Hypothalamus (tissue), 51 donors: ENCODE data around the gene TERT.
"Not testable (repeated sequence)": the region's sequence is repeated elsewhere in the genome, so short reads cannot be mapped to it uniquely, and the experiment has no call there.

Experiments
- DNase-seq, 51 donors: peaks; one replicate each; lab custom pipeline; 2025; lab: John Stamatoyannopoulos, UW

Gene TERT

DNA sequence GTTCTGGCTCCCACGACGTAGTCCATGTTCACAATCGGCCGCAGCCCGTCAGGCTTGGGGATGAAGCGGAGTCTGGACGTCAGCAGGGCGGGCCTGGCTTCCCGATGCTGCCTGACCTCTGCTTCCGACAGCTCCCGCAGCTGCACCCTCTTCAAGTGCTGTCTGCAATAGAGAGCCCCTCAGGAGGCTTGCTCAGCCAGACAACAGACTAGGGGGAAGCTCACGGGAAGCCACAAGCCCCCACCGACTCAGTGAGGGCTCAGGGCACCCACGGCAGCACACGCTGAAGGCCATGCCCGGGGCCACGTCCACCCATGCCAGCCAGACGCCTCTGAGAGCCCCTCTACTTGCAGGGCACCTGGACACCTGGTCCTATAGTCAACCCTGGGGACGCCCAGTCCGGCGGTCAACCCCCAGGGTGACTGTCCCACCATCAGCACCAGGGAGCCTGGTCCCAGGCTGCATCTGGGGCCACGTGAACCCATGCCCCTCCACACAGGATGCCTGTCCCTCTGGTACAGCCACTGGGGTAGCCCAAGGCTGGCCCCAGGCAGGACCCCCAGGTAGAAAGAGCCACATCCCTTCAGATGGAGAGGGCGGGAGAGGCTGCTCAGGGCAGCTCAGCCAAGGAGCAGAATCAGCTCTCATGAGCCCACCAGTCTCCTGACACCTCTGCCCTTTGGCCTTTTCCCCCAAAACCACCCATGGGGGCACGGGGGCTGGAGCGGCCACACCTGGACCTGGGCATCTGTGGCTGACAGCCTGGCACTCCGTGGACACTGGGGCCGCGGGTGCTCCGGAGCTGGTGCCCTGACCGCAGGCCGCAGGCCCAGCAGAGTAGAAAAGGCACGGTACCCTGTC, 14.5 kb downstream of the TERT start:
- DNase-seq, result no peak

DNA sequence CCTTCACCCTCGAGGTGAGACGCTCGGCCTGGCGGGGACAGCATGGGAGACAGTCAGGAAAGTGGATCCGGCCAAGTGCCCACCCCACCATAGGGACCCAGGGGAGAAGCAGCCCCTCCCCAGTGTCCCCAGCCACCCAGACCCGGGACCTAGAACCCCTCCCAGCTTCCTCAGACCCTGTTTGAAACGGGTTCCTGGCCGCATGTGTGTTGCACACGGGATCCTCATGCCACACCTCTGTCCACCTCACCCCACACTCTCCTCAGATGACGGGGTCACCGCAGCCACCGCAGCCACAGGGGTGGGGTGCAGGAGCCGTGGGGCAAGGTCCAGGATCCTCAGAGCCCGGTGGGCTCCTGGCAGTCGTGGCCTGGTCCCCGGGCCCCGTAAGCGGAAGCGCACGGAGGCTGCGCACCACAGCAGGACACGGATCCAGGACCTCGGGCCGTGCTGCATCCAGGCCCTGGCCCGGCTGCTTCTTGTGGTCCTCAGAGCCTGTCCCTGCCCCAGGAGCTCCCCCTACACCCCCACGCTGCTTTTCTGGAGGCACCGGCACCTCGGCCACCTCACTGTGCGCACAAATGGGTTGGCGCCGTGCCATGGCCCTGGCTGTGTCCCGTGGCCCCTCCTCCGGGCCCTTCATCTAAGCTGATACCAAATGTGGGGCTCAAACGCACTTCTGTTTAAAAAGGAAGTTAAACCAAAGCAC, 15.3 kb downstream of the TERT start:
- no peak for DNase-seq

DNA sequence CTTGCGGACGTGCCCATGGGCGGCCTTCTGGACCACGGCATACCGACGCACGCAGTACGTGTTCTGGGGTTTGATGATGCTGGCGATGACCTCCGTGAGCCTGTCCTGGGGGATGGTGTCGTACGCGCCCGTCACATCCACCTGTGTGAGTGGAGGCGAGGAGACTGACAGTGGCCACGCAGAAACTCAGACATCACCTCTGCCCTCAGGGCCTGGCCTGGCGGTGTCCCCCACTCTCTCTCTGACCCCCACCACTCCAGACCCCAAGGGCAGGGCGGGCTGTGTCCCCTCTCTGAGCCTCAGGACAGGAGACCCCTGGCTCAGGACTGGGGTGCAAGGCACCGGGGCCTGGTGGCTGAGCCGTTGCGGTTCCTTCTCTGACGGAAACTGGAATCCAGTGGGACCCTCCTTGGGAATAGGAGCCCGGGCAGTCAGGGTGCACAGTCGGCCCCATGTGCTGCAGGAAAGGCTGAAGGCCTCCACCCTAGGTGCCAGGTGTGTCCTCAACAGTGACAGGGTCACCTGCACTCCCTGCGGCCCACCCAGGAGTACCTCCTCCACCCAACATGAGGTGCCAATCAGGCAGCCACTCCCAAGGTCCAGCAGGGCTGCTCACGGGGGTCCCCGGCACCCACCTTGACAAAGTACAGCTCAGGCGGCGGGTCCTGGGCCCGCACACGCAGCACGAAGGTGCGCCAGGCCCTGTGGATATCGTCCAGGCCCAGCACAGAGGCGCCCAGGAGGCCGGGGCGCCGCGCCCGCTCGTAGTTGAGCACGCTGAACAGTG, 16.0 kb downstream of the TERT start:
- DNase-seq, result no peak

DNA sequence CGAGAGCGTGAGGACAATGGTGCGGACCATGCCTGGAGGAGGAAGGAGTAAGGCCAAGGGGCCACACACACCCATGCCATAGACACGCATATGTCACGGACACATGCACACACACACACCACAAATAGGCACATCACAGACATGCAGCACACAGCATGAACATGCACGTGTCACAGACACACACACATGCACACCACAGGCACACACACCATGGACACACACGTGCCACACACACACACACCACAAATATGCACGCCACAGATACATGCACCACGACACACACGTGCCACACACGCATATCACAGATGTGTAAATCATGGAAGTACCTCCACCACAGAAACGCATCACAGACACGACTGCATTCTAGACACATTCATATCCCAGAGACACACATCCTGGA, 16.7 kb downstream of the TERT start:
- no peak for DNase-seq

DNA sequence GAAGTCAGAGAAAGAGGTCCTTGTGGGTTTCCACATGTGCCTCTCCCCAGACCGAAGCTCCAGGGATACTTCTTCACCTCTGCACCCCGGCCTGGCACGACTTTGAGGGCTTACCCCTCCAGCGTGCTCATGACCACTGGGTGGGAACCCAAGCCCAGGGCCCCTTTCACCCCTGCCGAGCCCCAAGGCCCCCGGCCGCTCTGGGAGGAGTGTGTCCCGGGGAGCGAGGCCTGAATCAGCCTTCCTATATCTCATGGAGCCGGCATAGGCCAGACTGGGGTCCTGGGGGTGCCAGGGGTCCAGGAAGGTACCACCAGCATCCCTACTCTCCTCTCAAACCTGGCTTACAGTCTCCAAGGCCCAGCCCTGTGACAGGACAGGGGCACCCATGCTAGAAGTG, 17.1 kb downstream of the TERT start:
- DNase-seq, result no peak

DNA sequence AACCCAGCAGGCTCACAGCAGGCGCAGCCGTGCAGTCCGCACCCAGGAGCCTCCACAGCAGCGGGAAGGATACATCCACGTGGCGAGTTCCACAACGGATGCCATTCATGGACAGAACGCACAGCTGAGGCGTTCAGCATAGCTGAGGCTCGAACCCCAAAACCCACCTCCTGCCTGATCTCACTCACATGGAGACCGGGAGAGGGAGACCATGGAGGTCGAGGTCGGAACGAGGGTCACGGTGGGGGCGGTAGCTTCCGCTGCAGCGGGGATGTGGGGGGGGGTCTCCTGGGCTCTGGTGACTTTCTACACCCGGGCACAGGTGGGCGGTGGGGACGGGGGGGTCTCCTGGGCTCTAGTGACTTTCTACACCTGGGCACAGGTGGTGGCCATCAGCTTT, 17.5 kb downstream of the TERT start:
- no peak for DNase-seq

DNA sequence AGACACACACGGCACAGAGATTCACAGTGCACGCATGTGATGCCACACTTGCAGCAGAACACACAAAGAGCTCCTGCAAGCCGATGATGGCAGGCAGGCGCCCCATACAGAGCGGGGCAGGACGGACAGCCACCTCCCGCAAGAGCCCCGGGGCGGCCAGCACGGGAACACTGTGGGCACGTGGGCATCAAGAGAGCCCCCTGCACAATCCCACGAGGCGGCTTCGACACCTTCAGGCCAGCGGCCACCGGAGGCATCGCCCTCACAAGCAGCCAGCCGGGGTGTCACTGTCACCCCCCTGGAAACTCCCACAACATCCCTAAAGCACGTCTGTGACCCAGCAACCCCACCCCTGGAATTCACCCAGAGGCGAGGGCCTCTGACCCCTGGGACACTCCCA, 17.9 kb downstream of the TERT start:
- no peak for DNase-seq

DNA sequence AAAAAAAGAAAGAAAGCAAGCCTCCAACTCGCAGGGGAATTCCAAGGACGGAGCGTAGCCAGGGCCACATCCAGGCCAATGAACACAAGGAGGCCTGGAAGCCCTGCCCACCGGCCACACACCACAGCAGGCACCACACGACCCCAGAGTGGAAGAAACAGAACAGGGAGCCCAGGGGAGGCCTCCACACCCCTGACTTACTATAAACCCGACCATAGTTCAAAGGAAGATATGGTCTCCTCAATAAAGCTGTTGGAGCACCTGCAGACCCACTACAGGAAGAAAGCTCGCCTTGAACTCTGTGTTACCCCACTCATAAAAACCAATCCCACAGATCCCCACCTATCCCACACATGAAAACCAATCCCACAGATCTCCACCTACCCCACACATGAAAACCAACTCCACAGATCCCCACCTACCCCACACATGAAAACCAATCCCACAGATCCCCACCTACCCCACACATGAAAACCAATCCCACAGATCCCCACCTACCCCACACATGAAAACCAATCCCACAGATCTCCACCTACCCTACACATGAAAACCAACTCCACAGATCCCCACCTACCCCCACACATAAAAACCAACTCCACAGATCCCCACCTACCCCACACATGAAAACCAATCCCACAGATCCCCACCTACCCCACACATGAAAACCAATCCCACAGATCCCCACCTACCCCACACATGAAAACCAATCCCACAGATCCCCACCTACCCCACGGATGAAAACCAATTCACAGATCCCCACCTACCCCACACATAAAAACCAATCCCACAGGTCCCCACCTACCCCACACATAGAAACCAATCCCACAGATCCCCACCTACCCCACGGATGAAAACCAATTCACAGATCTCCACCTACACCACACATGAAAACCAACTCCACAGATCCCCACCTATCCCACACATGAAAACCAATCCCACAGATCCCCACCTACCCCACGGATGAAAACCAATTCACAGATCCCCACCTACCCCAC, 19.2 kb downstream of the TERT start:
- DNase-seq, result not testable (repeated sequence)

DNA sequence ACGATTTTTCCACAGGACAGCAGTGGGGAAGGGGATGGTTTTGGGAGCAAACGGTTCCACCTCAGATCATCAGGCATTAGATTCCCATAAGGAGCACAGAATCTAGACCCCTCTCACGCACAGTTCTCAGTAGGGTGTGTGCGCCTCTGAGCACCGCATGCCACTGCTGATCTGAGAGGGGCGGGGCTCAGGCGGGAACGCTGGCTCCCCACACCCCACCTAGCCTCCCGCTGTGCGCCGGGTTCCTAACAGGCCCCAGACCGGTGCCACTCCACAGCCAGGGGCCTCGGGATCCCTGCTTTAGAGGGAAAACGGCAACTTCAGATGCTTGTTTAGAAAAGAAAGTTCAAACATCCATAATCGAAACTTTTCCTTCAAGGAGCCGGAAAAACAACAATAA, 20.4 kb downstream of the TERT start:
- DNase-seq, result no peak

DNA sequence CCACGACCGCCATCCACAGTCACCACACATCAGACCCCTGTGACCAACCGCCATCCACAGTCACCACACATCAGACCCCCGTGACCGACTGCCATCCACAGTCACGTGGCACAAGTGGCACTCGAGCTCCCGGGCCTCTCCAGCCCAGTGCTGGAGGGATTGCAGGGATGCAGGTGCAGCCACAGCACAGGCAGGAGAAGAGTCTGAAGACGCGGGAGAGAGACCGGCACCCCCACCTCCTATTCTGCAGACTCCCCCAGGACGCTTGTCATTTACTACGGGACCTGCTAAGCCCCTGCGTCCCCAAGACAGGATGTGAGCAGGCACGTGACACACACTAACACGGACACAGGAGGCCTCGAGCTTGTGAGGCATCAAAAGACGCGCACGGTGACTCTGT, 21.1 kb downstream of the TERT start:
- no peak for DNase-seq

DNA sequence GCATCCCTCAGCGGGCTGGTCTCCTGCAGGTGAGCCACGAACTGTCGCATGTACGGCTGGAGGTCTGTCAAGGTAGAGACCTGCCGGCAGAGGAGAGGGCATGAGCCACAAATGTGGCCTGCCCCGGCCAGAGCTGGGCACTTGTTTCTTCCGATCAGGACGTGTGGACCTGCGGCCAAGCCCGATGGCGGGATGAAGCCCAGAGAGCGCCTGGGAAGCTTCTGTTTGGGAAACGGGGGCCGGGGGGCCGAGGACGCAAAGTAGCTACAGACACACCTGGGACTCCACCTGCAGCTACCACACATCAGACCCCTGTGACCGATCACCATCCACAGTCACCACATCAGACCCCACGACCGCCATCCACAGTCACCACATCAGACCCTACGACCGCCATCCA, 22.7 kb downstream of the TERT start:
- no peak for DNase-seq

DNA sequence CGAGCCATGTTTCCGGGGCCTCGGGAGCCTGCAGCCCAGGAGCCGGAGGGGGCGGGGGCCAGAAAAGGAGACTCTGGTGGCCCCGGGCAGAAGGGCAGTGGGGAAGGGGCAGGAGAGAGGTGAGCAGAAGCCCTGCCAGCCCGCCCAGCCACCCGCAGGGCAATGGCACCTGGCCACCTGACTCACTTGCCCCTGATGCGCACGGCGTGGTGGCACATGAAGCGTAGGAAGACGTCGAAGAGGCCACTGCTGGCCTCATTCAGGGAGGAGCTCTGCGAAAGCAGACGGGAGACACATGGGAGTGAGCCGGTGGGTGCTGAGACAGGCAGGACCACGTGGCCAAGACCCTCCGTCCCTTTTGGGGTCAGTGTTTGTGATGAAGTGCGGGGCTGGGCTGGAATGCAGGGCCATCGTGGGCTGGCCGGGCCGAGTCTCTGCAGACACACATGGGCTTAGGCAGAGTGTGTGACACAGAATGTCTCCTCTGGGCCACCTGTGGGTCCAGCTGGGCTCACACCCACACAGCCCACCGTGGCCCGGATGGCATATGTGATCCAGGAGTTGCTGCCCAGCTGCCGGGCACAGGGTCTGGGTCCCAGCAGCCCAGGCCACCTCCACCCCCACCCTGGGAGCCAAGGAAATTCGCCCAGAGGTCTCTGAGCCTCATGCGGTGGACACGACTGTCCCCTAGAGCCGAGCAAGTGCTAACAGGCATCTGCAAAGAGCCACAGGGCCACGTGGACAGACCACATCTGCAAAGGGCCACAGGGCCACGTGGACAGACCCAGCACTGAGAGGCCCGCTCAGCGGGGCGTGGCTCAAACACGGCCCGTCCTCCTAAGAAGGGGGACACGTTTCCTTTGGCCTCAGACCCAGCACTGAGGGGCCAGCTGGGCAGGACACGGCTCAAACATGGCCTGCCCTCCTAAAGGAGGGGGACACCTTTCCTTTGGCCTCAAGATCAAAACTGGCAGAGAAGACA, 23.6 kb downstream of the TERT start:
- no peak for DNase-seq

DNA sequence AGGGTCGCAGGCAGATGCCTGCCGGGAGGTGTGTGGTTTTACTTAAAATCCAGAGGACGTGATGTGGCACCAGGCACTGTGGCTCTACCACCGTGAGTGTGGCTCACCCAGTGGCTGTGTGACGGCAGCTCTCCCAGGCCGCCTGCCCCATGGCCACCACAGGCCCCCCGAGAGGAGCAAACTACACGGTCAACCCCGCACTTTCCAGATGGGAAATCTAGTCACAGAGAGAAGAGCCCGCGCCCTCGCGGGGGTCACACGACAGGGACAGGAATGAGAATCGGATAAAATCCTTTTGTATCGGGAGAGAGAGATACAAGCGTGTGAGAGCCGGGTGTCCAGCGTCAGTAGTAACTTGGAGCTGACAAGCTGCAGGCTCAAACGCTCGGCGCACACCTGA, 24.4 kb downstream of the TERT start:
- no peak for DNase-seq

DNA sequence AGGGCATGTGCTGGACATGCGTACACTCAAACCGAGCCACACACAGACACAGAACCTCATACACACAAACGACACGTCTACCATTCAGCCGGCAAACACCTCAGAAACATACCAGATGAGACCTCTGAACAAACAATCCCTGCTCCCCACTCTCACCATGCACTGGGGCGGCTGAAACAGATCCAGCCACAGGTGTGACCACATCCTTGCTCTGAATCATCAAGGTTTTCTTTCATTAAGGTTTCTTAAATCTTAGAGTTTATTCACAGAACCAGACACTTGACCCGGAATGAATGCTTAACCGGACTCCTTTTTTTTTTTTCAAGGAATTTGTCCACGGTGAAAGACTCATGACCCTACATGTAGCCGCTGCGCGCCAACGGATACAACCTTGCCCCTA, 26.2 kb downstream of the TERT start:
- DNase-seq, result no peak

DNA sequence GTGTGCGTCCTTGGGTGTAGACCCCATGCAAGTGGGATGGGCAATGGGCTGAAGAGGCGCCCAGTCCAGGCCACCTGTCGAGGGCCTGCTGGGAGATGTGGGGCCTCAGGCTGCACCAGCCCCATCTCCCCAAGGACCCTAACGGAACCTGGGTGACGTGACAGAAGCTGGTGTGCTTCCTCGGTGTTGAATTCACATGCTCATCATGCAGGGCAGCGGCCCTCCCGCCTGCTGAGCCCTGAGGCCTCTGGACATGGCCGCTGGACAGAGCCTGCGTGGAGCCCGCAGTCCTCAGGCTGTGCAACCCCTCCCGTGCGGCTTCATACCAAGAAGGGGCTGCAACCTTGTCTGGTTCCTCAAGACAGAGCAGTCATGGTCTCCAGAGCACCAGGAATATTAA, 26.8 kb downstream of the TERT start:
- no peak for DNase-seq

DNA sequence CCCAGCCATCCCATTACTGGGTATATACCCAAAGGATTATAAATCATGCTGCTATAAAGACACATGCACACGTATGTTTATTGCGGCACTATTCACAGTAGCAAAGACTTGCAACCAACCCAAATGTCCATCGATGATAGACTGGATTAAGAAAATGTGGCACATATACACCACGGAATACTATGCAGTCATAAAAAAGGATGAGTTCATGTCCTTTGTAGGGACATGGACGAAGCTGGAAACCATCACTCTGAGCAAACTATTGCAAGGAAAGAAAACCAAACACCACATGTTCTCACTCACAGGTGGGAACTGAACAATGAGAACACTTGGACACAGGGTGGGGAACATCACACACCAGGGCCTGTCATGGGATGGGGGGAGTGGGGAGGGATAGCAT, 27.4 kb downstream of the TERT start:
- DNase-seq, result not testable (repeated sequence)

DNA sequence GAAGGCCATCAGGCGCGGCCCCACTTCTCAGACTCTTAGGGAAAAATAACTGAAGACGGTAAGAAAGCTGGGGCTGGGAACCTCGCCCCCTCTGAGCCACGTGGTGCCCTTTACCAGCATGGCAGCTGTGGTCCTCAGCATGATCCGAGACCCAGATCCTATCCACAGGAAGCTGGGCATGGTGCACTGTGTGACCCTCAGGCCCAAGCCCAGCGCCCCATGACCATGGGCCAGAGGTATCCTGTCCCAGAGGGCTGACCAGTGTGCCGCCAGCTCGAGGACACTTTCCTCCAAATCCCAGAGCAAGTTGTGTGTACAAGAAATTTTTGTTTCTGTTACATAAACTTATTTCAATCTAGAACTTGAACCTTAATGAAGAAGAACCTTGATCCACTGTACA, 28.1 kb downstream of the TERT start:
- DNase-seq, result no peak

DNA sequence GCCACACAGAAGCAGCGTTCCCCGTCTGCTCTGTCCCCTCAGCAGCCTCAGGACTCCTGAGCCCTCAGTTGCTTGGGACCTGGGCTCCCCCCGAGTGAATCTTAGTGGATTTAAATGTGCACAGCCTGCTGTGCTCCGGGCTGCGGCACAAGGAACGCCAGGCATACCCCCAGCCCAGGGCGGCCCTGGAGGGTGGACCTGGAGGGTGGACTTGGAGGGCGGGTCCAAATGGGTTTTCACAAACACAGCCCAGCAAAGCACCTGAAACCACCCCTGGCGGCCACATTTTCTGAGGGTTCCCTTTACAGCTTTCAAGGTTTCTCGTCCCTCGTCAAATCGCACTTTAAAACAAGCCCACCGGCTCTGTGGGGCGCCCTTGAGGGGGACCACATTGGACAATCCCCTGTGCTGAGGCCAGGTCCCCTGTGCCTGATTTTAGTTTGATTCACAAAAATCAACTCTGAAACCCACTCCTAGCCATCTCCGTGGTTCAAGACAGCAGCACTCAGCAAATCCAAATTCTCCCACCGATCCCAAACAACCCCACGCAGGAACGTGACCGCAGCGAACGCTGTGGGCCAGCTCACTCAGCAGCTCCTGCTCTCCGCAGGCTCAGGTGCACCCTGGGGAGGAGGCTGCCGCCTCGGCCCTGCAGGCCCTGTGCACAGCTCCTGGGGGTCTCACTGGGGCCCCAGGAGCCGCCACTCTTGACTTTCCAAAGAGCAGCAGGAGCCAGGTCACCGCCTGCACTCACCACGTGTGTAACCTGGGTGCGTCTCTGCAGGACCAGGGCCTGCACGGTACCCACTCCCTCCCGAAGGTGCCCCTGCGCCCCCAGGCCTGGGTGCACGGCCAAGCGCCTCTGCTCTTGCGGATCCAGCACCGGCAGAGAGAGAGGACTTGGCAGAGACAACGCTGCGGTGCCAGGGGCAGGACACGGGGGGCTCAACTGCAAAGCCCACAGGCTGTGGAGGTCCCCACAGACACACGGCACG, 29.1 kb downstream of the TERT start:
- DNase-seq, result no peak
